H1 (cell line): ENCODE data around the gene TMPRSS4. TPM values are rescaled to one million over a fixed set of nuclear protein-coding genes. Genes with fewer than 3 reads are reported as not detected.

Source experiments
- CTCF ChIA-PET: fragments of 300-600 bp; sonication (Branson Sonifier 250); formaldehyde crosslinking; loops from one replicate; lab custom pipeline; 2021; ENCODE audit not compliant: partially characterized antibody; lab: Charles Lee
- POLR2A ChIA-PET: fragments of 300-600 bp; sonication (Branson Sonifier 250); formaldehyde crosslinking; loops from one replicate; lab custom pipeline; 2021; ENCODE audit warnings: inconsistent platforms; ENCODE audit not compliant: partially characterized antibody; lab: Charles Lee
- DNase-seq, 2 experiments: peaks; one replicate each; pipeline versions ENCODE4 v3.0.0 to v3.0.0-alpha.2; 2010 to 2022; ENCODE audit warnings: low spot score in 2 of 2, low read depth in 1 of 2, mixed read lengths in 1 of 2
- FAIRE-seq: peaks from 2 replicates; lab custom pipeline; 2011; peaks lifted over from hg19 to GRCh38; lab: Jason Lieb, UNC
- H2AFZ ChIP-seq: 2 replicates; pipeline ENCODE4 v1.8.1; 2012; ENCODE audit warnings: low read length, inconsistent platforms
- H2AK5ac ChIP-seq: 2 replicates; pipeline ENCODE4 v1.6.1; 2013; ENCODE audit warnings: low read depth, low read length
- H2BK120ac ChIP-seq: replicated peaks from 2 replicates; pipeline ENCODE3; 2013; ENCODE audit warnings: low read depth, low read length, inconsistent platforms
- H2BK12ac ChIP-seq: 2 replicates; pipeline ENCODE4 v1.6.1; 2013; ENCODE audit warnings: low read depth, low read length
- H2BK15ac ChIP-seq: 2 replicates; pipeline ENCODE4 v1.6.1; 2013; ENCODE audit warnings: low read length
- H2BK20ac ChIP-seq: 2 replicates; pipeline ENCODE4 v1.6.1; 2013; ENCODE audit warnings: low read length
- H2BK5ac ChIP-seq: 2 replicates; pipeline ENCODE4 v1.6.1; 2013; ENCODE audit warnings: low read depth, low read length
- H3K14ac ChIP-seq: 2 replicates; pipeline ENCODE4 v1.6.1; 2013; ENCODE audit warnings: inconsistent platforms; ENCODE audit not compliant: insufficient read length
- H3K18ac ChIP-seq: 2 replicates; pipeline ENCODE4 v1.6.1; 2013; ENCODE audit warnings: low read length; ENCODE audit errors: extremely low read depth
- H3K23ac ChIP-seq: 2 replicates; pipeline ENCODE4 v1.6.1; 2013; ENCODE audit warnings: inconsistent platforms; ENCODE audit not compliant: insufficient read length
- H3K23me2 ChIP-seq: 2 replicates; pipeline ENCODE4 v1.6.1; 2013; ENCODE audit warnings: low read depth, low read length
- H3K27ac ChIP-seq: 2 replicates; pipeline ENCODE4 v1.6.1; 2011; ENCODE audit warnings: low read depth, low read length, inconsistent platforms
- H3K27me3 ChIP-seq, 4 experiments: replicated peaks in 1 of 4; 1 replicate in 1 of 4; 2 replicates in 3 of 4; pipeline versions ENCODE4 v1.6.1 to v1.8.1; 2011 to 2013; ENCODE audit warnings: low read length in 3 of 4, mild to moderate bottlenecking in 3 of 4, inconsistent platforms in 2 of 4, mixed read lengths in 2 of 4, moderate library complexity in 1 of 4; ENCODE audit not compliant: control insufficient read depth in 3 of 4, insufficient read depth in 3 of 4; ENCODE audit errors: extremely low read depth in 1 of 4
- H3K36me3 ChIP-seq, 4 experiments: 2 replicates each; pipeline versions ENCODE4 v1.6.1 to v1.8.1; 2011 to 2013; ENCODE audit warnings: mild to moderate bottlenecking in 4 of 4, low read length in 3 of 4, moderate library complexity in 2 of 4, control low read depth in 1 of 4, inconsistent platforms in 1 of 4; ENCODE audit not compliant: insufficient read depth in 4 of 4, control insufficient read depth in 2 of 4
- H3K4ac ChIP-seq: replicated peaks from 2 replicates; pipeline ENCODE3; 2013; ENCODE audit warnings: low read length, low read depth, mixed read lengths, inconsistent platforms; ENCODE audit not compliant: insufficient read length
- H3K4me1 ChIP-seq, 4 experiments: replicated peaks in 1 of 4; 1 replicate in 1 of 4; 2 replicates in 3 of 4; pipeline versions ENCODE4 v1.6.1 to v1.8.1; 2011 to 2013; ENCODE audit warnings: low read length in 3 of 4, inconsistent platforms in 2 of 4, mixed read lengths in 1 of 4; ENCODE audit not compliant: insufficient read depth in 4 of 4, control insufficient read depth in 3 of 4
- H3K4me2 ChIP-seq, 2 experiments: 2 replicates each; pipeline versions ENCODE4 v1.6.1 to v1.8.1; 2011 to 2013; ENCODE audit warnings: low read depth in 2 of 2, low read length in 2 of 2, control low read depth in 1 of 2, inconsistent platforms in 1 of 2, mild to moderate bottlenecking in 1 of 2; ENCODE audit not compliant: insufficient read depth in 1 of 2
- H3K4me3 ChIP-seq, 4 experiments: fragments of 200-600, 300-600 bp in 1 of 4; sonication (generic), shearing (Covaris generic), sonication (Bioruptor Twin) in 1 of 4; 2 replicates each; pipeline versions ENCODE4 v1.5.1 to v1.8.1; 2011 to 2016; ENCODE audit warnings: low read length in 4 of 4, low read depth in 3 of 4, control low read depth in 2 of 4, inconsistent platforms in 2 of 4, mild to moderate bottlenecking in 2 of 4, mixed read lengths in 1 of 4, moderate library complexity in 1 of 4; ENCODE audit not compliant: insufficient read depth in 2 of 4; ENCODE audit errors: extremely low read depth in 1 of 4
- H3K56ac ChIP-seq: replicated peaks from 2 replicates; pipeline ENCODE3; 2013; ENCODE audit warnings: low read depth, mild to moderate bottlenecking, mixed read lengths, low read length, inconsistent platforms; ENCODE audit not compliant: insufficient read length
- H3K79me1 ChIP-seq: 2 replicates; pipeline ENCODE4 v1.6.1; 2013; ENCODE audit warnings: low read depth, low read length, control low read depth
- H3K79me2 ChIP-seq, 2 experiments: 2 replicates each; pipeline versions ENCODE4 v1.6.1 to v1.8.1; 2012 to 2013; ENCODE audit warnings: low read length in 2 of 2, mild to moderate bottlenecking in 2 of 2, inconsistent platforms in 1 of 2; ENCODE audit not compliant: insufficient read depth in 2 of 2, control insufficient read depth in 1 of 2
- H3K9ac ChIP-seq, 4 experiments: replicated peaks in 1 of 4; 1 replicate in 1 of 4; 2 replicates in 3 of 4; pipeline versions ENCODE4 v1.6.1 to v1.8.1; 2011 to 2013; ENCODE audit warnings: low read depth in 3 of 4, low read length in 3 of 4, control low read depth in 2 of 4, mild to moderate bottlenecking in 2 of 4, moderate library complexity in 2 of 4, inconsistent platforms in 1 of 4; ENCODE audit errors: extremely low read depth in 1 of 4
- H3K9me3 ChIP-seq, 2 experiments: 2 replicates each; pipeline versions ENCODE4 v1.6.1 to v1.8.1; 2012 to 2013; ENCODE audit warnings: mild to moderate bottlenecking in 2 of 2, moderate library complexity in 2 of 2, control low read depth in 1 of 2, inconsistent platforms in 1 of 2, low read depth in 1 of 2, low read length in 1 of 2, mixed read lengths in 1 of 2; ENCODE audit not compliant: insufficient read depth in 2 of 2
- H4K20me1 ChIP-seq, 2 experiments: replicated peaks in 1 of 2; 2 replicates each; pipeline versions ENCODE3 to v1.8.1; 2011 to 2013; ENCODE audit warnings: inconsistent platforms in 2 of 2, low read length in 2 of 2, mild to moderate bottlenecking in 1 of 2; ENCODE audit not compliant: insufficient read depth in 2 of 2, control insufficient read depth in 1 of 2
- H4K5ac ChIP-seq: 2 replicates; pipeline ENCODE4 v1.6.1; 2013; ENCODE audit warnings: low read length, low read depth, mixed read lengths, inconsistent platforms; ENCODE audit not compliant: insufficient read length
- H4K8ac ChIP-seq: 2 replicates; pipeline ENCODE4 v1.8.0; 2013; ENCODE audit warnings: mild to moderate bottlenecking, moderate library complexity, low read length, inconsistent platforms; ENCODE audit not compliant: insufficient read depth; ENCODE audit errors: extremely low read depth
- H4K91ac ChIP-seq: replicated peaks from 2 replicates; pipeline ENCODE3; 2013; ENCODE audit warnings: low read length, mixed read lengths, inconsistent platforms; ENCODE audit not compliant: insufficient read length
- CHD1 ChIP-seq: IDR thresholded peaks from 2 replicates; pipeline ENCODE4 v1.6.1; 2012; ENCODE audit warnings: low read depth, low read length, improper control_type of control experiment
- EGR1 ChIP-seq: IDR thresholded peaks from 2 replicates; pipeline ENCODE4 v1.6.1; 2011; ENCODE audit warnings: low read depth, low read length, borderline replicate concordance
- SP1 ChIP-seq: IDR thresholded peaks from 2 replicates; pipeline ENCODE4 v1.6.1; 2011; ENCODE audit warnings: low read depth, low read length
- TAF1 ChIP-seq: IDR thresholded peaks from 2 replicates; pipeline ENCODE4 v1.6.1; 2011; ENCODE audit warnings: mild to moderate bottlenecking, low read depth, low read length
- WGBS, 2 experiments: shearing (Covaris generic) in 1 of 2; methylation state at CpG; one replicate each; pipeline versions ENCODE4 v1.1.6 to v1.1.7; 2013 to 2015; ENCODE audit warnings: low lambda C conversion rate in 2 of 2, mixed read lengths in 2 of 2, inconsistent platforms in 1 of 2, low coverage in 1 of 2, missing lambda C conversion rate in 1 of 2; ENCODE audit not compliant: insufficient replicate concordance in 2 of 2, insufficient coverage in 1 of 2, insufficient read length in 1 of 2; ENCODE audit errors: extremely low coverage in 1 of 2, missing lambda C conversion rate in 1 of 2; 5-methylcytosine and 5-hydroxymethylcytosine counted together
- polyA plus RNA-seq, 7 experiments: library from polyadenylated mRNA; depleted of rRNA in 3 of 7; stranded (reverse) in 5 of 7; unstranded in 2 of 7; fragments of >200 nt in 5 of 7; fragments of 200-250 nt in 2 of 7; gene quantifications; 1 replicate in 5 of 7; 2 replicates in 1 of 7; 4 replicates in 1 of 7; pipeline versions ENCODE4 v1.2.1 to v1.2.3, GENCODE V29; 2011 to 2013; ENCODE audit warnings: missing spikeins in 2 of 7, mixed read lengths in 2 of 7
- total RNA-seq: library from RNA; stranded (reverse); fragmentation: NEBNext Ultra II Directional; extraction: Animal tissue kit (Norgen Biotek cat#: 25700); gene quantifications from 2 replicates; pipeline ENCODE4 v1.2.1, GENCODE V29; 2021

TMPRSS4 gene
- total and polyA plus RNA-seq, 2 of the 8 experiments (the other 6 are each of a cell fraction or from before 2014, with no cell fraction given): 0.11 to 0.58 TPM

DNA sequence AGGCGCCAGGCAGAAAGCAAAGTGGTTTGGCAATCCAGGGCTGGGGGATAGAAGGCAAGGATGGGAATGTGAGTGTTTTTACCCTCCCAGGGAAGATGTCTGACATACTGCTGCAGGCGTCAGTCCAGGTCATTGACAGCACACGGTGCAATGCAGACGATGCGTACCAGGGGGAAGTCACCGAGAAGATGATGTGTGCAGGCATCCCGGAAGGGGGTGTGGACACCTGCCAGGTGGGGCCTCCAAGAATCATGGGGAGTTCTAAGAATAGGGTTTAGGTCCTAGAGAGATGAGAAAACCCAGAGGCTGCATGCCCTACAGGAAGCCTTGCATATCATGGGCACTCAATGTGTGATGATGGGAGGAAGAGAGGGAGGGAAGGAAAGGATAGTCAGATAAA, 38.2 kb downstream of the TMPRSS4 start:
- no peak for FAIRE-seq
- 88% methylated on average over 7 of the region's 7 CpGs; no CpG with 5 or more reads in 1 of the 2 experiments for WGBS, 2 experiments
- H3K18ac ChIP-seq: no peak overlapping the region

More for the DNA sequence above, 38.2 kb downstream of the TMPRSS4 start:
- no peak for DNase-seq
- Histone ChIP-seq H2AK5ac (no peak overlapping the region), H2BK5ac (no peak overlapping the region), H4K8ac (no peak overlapping the region), H2BK12ac (no peak overlapping the region; the same call in 1 of the 2 replicates), H3K27me3 (no peaks in the 10 kb centered on the region; a peak in 1 of 7 replicates), H3K27ac (no peak overlapping the region), H2BK120ac (no peak overlapping the region), H4K5ac (no peak overlapping the region), H3K9ac (no peak overlapping the region), H2BK20ac (no peak overlapping the region), H3K79me2 (no peaks in the 10 kb centered on the region), H4K91ac (no peak overlapping the region), H3K4me1 (peaks cover 0 to 7% (median 2%) of the 10 kb centered on the region in 4 experiments; a peak in 2 of 7 replicates), H3K9me3 (no peaks in the 10 kb centered on the region), H3K23me2 (no peaks in the 10 kb centered on the region), H3K14ac (no peak overlapping the region), H3K23ac (no peak overlapping the region), H3K4me3 (no peak overlapping the region), H3K4ac (no peak overlapping the region), H3K56ac (no peak overlapping the region), H2BK15ac (no peak overlapping the region), H2AFZ (no peak overlapping the region), H3K36me3 (no peaks in the 10 kb centered on the region), H4K20me1 (no peaks in the 10 kb centered on the region), H3K79me1 (no peaks in the 10 kb centered on the region)
- ChIA-PET POLR2A (no interaction called here), CTCF (interaction anchor here (1.1 kb wide), 1 partner anchor 17 kb away, joined by 3 read pairs; no protein-coding TSS in a partner anchor)
- TF ChIP-seq TAF1 (no peak), EGR1 (no peak), SP1 (no peak), CHD1 (no peak)
- TF ChIP-seq, all 59 proteins: peak for 0
- no peak overlapping the region for H3K4me2 ChIP-seq
